ENCODE measurements around the gene FALEC. TPM values are rescaled to one million over a fixed set of nuclear protein-coding genes. Genes with fewer than 3 reads are reported as not detected.
"Not testable (repeated sequence)": the region's sequence is repeated elsewhere in the genome, so short reads cannot be mapped to it uniquely, and the experiment has no call there.

Gene FALEC
- total and polyA plus RNA-seq, 11 donors: 0.18 to 0.96 (median 0.49) TPM; not detected in 7

DNA sequence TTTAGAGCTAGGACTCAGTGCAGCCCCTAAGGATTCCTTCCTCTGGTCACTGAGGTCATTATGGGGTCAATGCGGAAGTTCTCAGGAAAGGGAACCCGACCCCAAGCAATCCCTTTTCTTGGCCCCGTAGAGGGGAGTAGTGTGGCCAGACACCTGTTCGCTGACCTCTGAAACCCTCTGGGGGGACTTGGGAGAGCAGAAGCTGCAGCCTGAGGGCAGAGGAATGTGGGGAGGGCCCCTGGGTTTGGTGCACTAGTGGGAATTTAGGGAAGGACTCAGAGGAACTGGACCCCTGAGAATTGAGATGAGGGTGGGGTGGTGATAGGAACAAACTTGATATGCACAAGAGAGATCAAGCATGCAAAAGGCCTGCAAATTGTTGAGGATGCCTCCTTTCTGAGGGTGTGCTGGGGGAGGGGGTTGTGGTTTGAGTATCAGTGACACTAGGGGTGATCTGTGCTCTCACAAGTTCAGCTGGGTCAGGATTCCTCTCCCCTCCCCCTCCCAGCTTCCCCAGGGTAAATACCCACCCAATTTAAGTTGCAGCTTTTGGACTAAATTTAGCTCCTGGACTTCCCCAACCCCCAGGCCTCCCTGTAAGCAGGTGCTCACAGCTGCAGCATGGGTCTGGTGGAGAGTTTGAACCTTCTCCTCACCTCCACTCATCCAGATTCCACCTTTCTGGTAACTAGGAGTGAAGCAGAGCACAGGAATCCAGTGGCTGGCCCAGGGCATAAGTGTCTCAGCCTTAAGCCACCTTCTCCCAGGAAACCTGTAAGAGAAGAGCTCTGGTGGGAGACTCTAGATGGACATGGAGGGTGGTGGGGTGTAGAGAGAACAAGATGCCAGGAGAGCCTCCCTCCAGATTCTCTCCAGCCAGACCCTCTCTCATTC is 47.1 kb downstream of the FALEC start:
- Histone ChIP-seq H3K27ac (peak overlapping the region; percentile 94 to 100 (median 100)), H3K9me3 (no peaks in the 10 kb centered on the region), H3K27me3 (no peaks in the 10 kb centered on the region), H3K4me3 (peak overlapping the region in 10 of 12 donors; percentile 43 to 69 (median 60)), H3K4me1 (peaks cover 32 to 95% (median 82%) of the 10 kb centered on the region in 12 donors), H3K36me3 (peaks cover 0 to 10% (median 0%) of the 10 kb centered on the region in 9 donors)
- TF ChIP-seq POLR2A (IDR thresholded peaks at IDR 0.05): no peak
- TF ChIP-seq, protein P1, sequence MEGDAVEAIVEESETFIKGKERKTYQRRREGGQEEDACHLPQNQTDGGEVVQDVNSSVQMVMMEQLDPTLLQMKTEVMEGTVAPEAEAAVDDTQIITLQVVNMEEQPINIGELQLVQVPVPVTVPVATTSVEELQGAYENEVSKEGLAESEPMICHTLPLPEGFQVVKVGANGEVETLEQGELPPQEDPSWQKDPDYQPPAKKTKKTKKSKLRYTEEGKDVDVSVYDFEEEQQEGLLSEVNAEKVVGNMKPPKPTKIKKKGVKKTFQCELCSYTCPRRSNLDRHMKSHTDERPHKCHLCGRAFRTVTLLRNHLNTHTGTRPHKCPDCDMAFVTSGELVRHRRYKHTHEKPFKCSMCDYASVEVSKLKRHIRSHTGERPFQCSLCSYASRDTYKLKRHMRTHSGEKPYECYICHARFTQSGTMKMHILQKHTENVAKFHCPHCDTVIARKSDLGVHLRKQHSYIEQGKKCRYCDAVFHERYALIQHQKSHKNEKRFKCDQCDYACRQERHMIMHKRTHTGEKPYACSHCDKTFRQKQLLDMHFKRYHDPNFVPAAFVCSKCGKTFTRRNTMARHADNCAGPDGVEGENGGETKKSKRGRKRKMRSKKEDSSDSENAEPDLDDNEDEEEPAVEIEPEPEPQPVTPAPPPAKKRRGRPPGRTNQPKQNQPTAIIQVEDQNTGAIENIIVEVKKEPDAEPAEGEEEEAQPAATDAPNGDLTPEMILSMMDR (IDR thresholded peaks at IDR 0.05): no peak
- DNase-seq: peak in 3 of 5 donors; percentile 52 to 55 (median 54)
- intact Hi-C loops (cut with DNase I): loop anchor here in 5 of 10 donors (2.0 to 10.0 kb wide), 6 partner anchors 14 to 365 kb away; partner anchors contain the start of genes GOLPH3L (in 3 of the 5), RPRD2 (in 1 of the 5) and SETDB1 (in 1 of the 5)
- ATAC-seq: no peak
- 5 to 13% (median 10%) methylated on average over 4 of the region's 4 CpGs for WGBS, 4 donors

DNA sequence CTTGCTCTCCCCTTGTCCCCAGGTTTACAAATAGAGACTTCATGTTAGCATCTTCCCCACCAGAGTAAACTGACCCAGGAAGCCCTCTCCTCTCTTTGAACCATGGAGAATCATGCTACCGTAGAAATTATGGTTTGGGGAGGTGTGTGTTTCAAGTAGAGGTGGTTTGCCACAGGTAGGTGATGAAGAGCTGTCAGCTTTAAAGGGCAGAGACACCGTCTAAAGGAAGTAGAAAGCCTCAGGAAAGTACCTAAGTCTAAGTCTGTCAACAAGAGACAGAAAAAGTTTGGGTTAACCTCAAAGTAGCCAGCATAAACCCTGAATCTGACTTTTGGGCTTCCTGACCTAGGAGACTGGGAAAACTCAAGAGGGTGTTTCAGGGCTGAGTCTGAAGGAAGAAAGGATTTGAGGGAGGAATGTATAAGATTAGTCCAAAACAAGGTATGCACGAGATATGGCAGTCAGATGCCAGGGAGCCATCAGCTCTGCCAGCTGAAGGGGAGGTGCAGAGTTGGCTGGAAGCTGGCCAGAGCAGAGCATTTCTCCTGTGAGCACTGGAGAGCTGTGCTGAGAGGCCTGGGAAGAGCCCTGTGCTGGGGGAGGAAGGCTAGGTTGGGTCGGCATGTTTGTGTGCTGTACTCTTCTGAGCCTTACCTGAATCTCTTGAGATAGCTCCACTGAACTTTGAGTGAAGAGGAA is 47.9 kb downstream of the FALEC start:
- DNase-seq (peak; percentile 73 to 85 (median 74)), ATAC-seq (no peak)
- Histone ChIP-seq H3K27ac (peak overlapping the region; percentile 94 to 100 (median 100)), H3K4me3 (peak overlapping the region in 1 of 12 donors; percentile 66), H3K27me3 (no peaks in the 10 kb centered on the region), H3K9me3 (no peaks in the 10 kb centered on the region), H3K36me3 (peaks cover 0 to 2% (median 0%) of the 10 kb centered on the region in 9 donors), H3K4me1 (peaks cover 35 to 95% (median 86%) of the 10 kb centered on the region in 12 donors)
- 18 to 32% (median 23%) methylated on average over 4 of the region's 4 CpGs for WGBS, 4 donors
- intact Hi-C loops (cut with DNase I): loop anchor here in 5 of 10 donors (2.0 to 10.0 kb wide), 6 partner anchors 13 to 364 kb away; partner anchors contain the start of genes GOLPH3L (in 3 of the 5), RPRD2 (in 1 of the 5) and SETDB1 (in 1 of the 5)
- TF ChIP-seq, protein P1 (IDR thresholded peaks at IDR 0.05): no peak
- TF ChIP-seq POLR2A (IDR thresholded peaks at IDR 0.05): no peak

DNA sequence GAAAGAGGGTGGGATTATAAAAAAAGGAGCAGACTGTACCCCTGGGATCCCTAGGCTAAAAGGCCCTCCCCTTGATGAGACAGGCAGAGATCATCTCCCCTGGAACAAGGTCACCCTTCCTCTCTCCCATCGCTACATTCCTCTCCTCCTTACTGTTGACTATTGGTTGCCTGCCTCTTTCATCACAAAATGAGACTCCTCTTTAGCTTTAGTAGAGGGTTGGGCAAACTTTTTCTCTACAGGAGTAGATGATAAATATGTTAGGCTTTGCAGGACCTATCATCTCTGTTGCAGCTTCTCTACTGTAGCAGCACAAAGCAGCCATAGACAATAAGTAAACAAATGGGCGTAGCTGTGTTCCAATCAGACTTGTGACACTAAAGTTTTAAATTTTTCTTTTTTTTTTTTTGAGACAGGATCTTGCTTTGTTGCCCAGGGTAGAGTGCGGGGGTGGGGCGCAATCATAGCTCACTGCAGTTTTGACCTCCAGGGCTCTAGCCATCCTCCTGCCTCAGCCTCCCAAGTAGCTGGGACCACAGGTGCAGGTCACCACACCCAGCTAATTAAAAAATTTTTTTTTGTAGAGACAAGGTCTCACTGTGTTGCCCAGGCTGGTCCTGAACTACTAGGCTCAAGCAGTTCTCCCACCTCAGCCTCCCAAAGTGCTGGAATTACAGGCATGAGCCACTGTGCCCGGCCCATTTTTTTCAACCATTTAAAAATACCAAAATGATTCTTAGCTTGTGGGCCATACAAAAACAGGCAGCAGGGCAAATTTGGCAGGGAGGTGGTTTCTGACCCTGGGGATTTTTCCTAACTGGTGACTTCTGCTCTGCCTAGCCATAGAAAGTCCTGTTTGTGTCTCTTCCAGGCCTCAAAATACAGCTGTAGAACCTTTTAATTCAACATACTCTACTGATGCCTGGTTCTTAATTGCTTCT is 48.8 kb downstream of the FALEC start:
- H3K36me3 ChIP-seq: peaks cover 0 to under 1% (median 0%) of the 10 kb centered on the region in 9 donors
- 71 to 77% (median 76%) methylated on average over 5 of the region's 5 CpGs for WGBS, 4 donors
- TF ChIP-seq, protein P1 (IDR thresholded peaks at IDR 0.05): no peak
- no peak for TF ChIP-seq POLR2A (IDR thresholded peaks at IDR 0.05)
- DNase-seq (peak in 1 of 5 donors; percentile 43), ATAC-seq (no peak)
- no peaks in the 10 kb centered on the region for H3K27me3 ChIP-seq
- intact Hi-C loops (cut with DNase I): loop anchor here in 4 of 10 donors (5.0 to 10.0 kb wide), 5 partner anchors 58 to 363 kb away; partner anchors contain the start of genes GOLPH3L (in 3 of the 4), RPRD2 (in 1 of the 4) and SETDB1 (in 1 of the 4)
- H3K27ac ChIP-seq: peak overlapping the region; percentile 94 to 100 (median 100)
- peaks cover 39 to 97% (median 86%) of the 10 kb centered on the region in 12 donors for H3K4me1 ChIP-seq
- peak overlapping the region in 1 of 12 donors; percentile 16 for H3K4me3 ChIP-seq
- H3K9me3 ChIP-seq: no peaks in the 10 kb centered on the region

DNA sequence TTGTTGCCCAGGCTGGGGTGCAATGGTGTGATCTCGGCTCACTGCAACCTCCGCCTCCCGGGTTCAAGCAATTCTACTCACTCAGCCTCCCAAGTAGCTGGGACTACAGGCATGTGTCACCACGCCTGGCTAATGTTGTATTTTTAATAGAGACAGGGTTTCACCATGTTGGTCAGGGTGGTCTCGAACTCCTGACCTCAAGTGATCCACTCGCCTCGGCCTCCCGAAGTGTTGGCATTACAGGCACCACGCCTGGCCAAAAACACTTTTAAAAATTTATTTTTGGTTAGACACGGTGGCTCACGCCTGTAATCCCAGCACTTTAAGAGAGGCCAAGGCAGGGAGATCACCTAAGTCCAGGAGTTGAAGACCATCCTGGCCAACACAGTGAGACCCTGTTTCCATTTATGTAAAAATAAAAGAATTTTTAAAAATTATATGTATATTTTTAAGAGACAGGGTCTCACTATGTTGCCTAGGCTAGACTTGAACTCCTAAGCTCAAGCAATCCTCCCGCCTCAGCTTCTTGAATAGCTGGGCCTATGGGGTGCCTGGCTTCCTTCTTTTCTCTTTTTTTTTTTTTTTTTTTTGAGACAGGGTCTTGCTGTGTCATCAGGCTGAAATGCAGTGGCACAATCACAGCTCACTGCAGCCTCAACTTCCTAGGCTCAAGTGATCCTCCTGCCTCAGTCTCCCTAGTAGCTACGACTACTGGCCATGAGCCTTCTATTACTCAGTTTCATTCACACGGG is 49.9 kb downstream of the FALEC start:
- not testable (repeated sequence) for ATAC-seq, H3K27me3 ChIP-seq, DNase-seq, H3K9me3 ChIP-seq, H3K36me3 ChIP-seq
- 71 to 83% (median 78%) methylated on average over 14 of the region's 14 CpGs for WGBS, 4 donors
- Histone ChIP-seq H3K4me1 (peaks cover 39 to 97% (median 86%) of the 10 kb centered on the region in 12 donors), H3K4me3 (peak overlapping the region in 1 of 12 donors; percentile 12), H3K27ac (peak overlapping the region; percentile 94 to 100 (median 100))
- intact Hi-C loops (cut with DNase I): loop anchor here in 1 of 10 donors (10.0 kb wide), 2 partner anchors 129 to 201 kb away; partner anchors contain the start of genes GOLPH3L and RPRD2

Measured in heart left ventricle (tissue), 16 donors.